A549 (cell line): ENCODE results near the gene SRRT. TPM values are rescaled to one million over a fixed set of nuclear protein-coding genes. Genes with fewer than 3 reads are reported as not detected.

ENCODE experiments used
- ATAC-seq, 2 experiments: fragments of 200-7000 bp in 1 of 2; fragments of >200 bp in 1 of 2; cut with Nextera tagmentation in 1 of 2; cut with Tn5 transposase in 1 of 2; 3 replicates each; pipeline versions ENCODE4 v1.8.0 to v1.9.1; 2018 to 2020; ENCODE audit warnings: mild to moderate bottlenecking in 1 of 2, moderate library complexity in 1 of 2
- CTCF ChIA-PET: fragments of 300-600 bp; sonication (Branson Sonifier 250); formaldehyde crosslinking; extraction: SDS; loops from one replicate; lab custom pipeline; 2021; ENCODE audit warnings: antibody characterized with exemption, inconsistent platforms; lab: Yijun Ruan, JAX
- POLR2A ChIA-PET: fragments of 350-600 bp; formaldehyde crosslinking; extraction: SDS; loops from one replicate; lab custom pipeline; 2021; ENCODE audit warnings: antibody characterized with exemption, inconsistent platforms; lab: Yijun Ruan, JAX
- DNase-seq, 2 experiments: peaks; one replicate each; pipeline versions ENCODE4 v3.0.0 to v3.0.0-alpha.2; 2011 to 2016; ENCODE audit warnings: low read depth in 1 of 2, low spot score in 1 of 2
- FAIRE-seq: peaks from 2 replicates; lab custom pipeline; 2011; peaks lifted over from hg19 to GRCh38; lab: Jason Lieb, UNC
- H3K27ac ChIP-seq, 2 experiments: fragments of >200 bp; sonication (Bioruptor Twin); formaldehyde crosslinking; 3 replicates each; pipeline ENCODE4 v1.5.1; 2016 to 2017
- H3K4me1 ChIP-seq: fragments of >200 bp; sonication (Bioruptor Twin); formaldehyde crosslinking; 3 replicates; pipeline ENCODE4 v1.6.1; 2016
- H3K4me2 ChIP-seq: fragments of >200 bp; sonication (Bioruptor Twin); formaldehyde crosslinking; 3 replicates; pipeline ENCODE4 v1.6.1; 2016
- H3K4me3 ChIP-seq: fragments of >200 bp; sonication (Bioruptor Twin); formaldehyde crosslinking; 3 replicates; pipeline ENCODE4 v1.5.1; 2016
- H3K9me3 ChIP-seq: fragments of >200 bp; sonication (Bioruptor Twin); formaldehyde crosslinking; 3 replicates; pipeline ENCODE4 v1.6.1; 2016
- BHLHE40 ChIP-seq: IDR thresholded peaks from 2 replicates; pipeline ENCODE4 v1.6.1; 2012; ENCODE audit warnings: low read depth, low read length, inconsistent platforms
- CHD4 ChIP-seq: fragments of 200-600 bp; sonication (generic); IDR thresholded peaks from 2 replicates; pipeline ENCODE4 v1.6.1; 2016; ENCODE audit warnings: antibody characterized with exemption, mild to moderate bottlenecking, borderline replicate concordance
- EHF ChIP-seq: fragments of 250-450 bp; sonication (Bioruptor Pico); IDR thresholded peaks from 2 replicates; pipeline ENCODE4 v1.5.0; 2020; ENCODE audit warnings: mild to moderate bottlenecking
- EHMT2 ChIP-seq: fragments of 200-600 bp; sonication (generic); IDR thresholded peaks from 2 replicates; pipeline ENCODE4 v1.6.1; 2016; ENCODE audit warnings: antibody characterized with exemption, low read depth, mild to moderate bottlenecking, moderate library complexity
- EP300 ChIP-seq, 2 experiments: fragments of >200 bp; sonication (Bioruptor Twin); formaldehyde crosslinking; IDR thresholded peaks; 2 replicates in 1 of 2; 3 replicates in 1 of 2; pipeline ENCODE4 v1.6.1; 2016 to 2017
- ESRRA ChIP-seq: fragments of 150-350 bp; IDR thresholded peaks from 2 replicates; pipeline ENCODE4 v1.6.1; 2014; ENCODE audit warnings: mild to moderate bottlenecking, low read length, borderline replicate concordance
- FOSB ChIP-seq: fragments of 250-450 bp; sonication (Bioruptor Pico); IDR thresholded peaks from 2 replicates; pipeline ENCODE4 v1.5.0; 2020; ENCODE audit warnings: mild to moderate bottlenecking, moderate library complexity
- GATA3 ChIP-seq: IDR thresholded peaks from 2 replicates; pipeline ENCODE4 v1.6.1; 2012; ENCODE audit warnings: borderline replicate concordance
- HEYL ChIP-seq: fragments of 250-450 bp; sonication (Bioruptor Pico); IDR thresholded peaks from 2 replicates; pipeline ENCODE4 v1.8.0; 2021; ENCODE audit warnings: mild to moderate bottlenecking, moderate library complexity
- HOXB13 ChIP-seq: fragments of 250-450 bp; sonication (Bioruptor Pico); IDR thresholded peaks from 2 replicates; pipeline ENCODE4 v1.5.0; 2020; ENCODE audit warnings: low read depth, mild to moderate bottlenecking, moderate library complexity
- HOXB5 ChIP-seq: fragments of 250-450 bp; sonication (Bioruptor Pico); IDR thresholded peaks from 2 replicates; pipeline ENCODE4 v1.5.0; 2020; ENCODE audit warnings: mild to moderate bottlenecking, moderate library complexity
- JUN ChIP-seq, 2 experiments: fragments of >200 bp; sonication (Bioruptor Twin); formaldehyde crosslinking; IDR thresholded peaks; 2 replicates in 1 of 2; 3 replicates in 1 of 2; pipeline ENCODE4 v1.6.1; 2016 to 2017
- KDM5A ChIP-seq: fragments of 200-600 bp; sonication (generic); IDR thresholded peaks from 2 replicates; pipeline ENCODE4 v1.6.1; 2016; ENCODE audit warnings: antibody characterized with exemption, mild to moderate bottlenecking
- MAFK ChIP-seq: fragments of 450-650 bp; IDR thresholded peaks from 2 replicates; pipeline ENCODE4 v1.6.1; 2014; ENCODE audit not compliant: partially characterized antibody
- NR3C1 ChIP-seq: fragments of >200 bp; sonication (Bioruptor Twin); formaldehyde crosslinking; IDR thresholded peaks from 3 replicates; pipeline ENCODE4 v1.6.1; 2017
- PHF8 ChIP-seq: fragments of 200-600 bp; sonication (generic); IDR thresholded peaks from 2 replicates; pipeline ENCODE4 v1.6.1; 2016; ENCODE audit warnings: low read depth, mild to moderate bottlenecking, antibody characterized with exemption, moderate library complexity, borderline replicate concordance
- POLR2A ChIP-seq: IDR thresholded peaks from 2 replicates; pipeline ENCODE4 v1.6.1; 2012; ENCODE audit warnings: mild to moderate bottlenecking, low read length
- RAD21 ChIP-seq, 2 experiments: fragments of >200 bp in 1 of 2; sonication (Bioruptor Twin) in 1 of 2; formaldehyde crosslinking in 1 of 2; IDR thresholded peaks in 1 of 2; conservative IDR thresholded peaks in 1 of 2; 2 replicates in 1 of 2; 3 replicates in 1 of 2; pipeline ENCODE4 v1.6.1; 2012 to 2018; ENCODE audit warnings: inconsistent platforms in 1 of 2
- RARB ChIP-seq: fragments of 250-450 bp; sonication (Bioruptor Pico); IDR thresholded peaks from 2 replicates; pipeline ENCODE4 v1.8.0; 2021; ENCODE audit warnings: mild to moderate bottlenecking, moderate library complexity
- SMC3 ChIP-seq: fragments of >200 bp; sonication (Bioruptor Twin); formaldehyde crosslinking; IDR thresholded peaks from 3 replicates; pipeline ENCODE4 v1.6.1; 2018; ENCODE audit warnings: inconsistent platforms
- SREBF2 ChIP-seq: fragments of 450-650 bp; IDR thresholded peaks from 2 replicates; pipeline ENCODE4 v1.6.1; 2014; ENCODE audit warnings: mild to moderate bottlenecking, moderate library complexity
- TFCP2L1 ChIP-seq: fragments of 250-450 bp; sonication (Bioruptor Pico); IDR thresholded peaks from 2 replicates; pipeline ENCODE4 v1.5.0; 2021; ENCODE audit warnings: mild to moderate bottlenecking
- ZNF302 ChIP-seq: fragments of 250-450 bp; sonication (Bioruptor Pico); IDR thresholded peaks from 2 replicates; pipeline ENCODE4 v1.9.0; 2021; ENCODE audit warnings: inconsistent platforms, mild to moderate bottlenecking, moderate library complexity
- ZSCAN20 ChIP-seq: fragments of 250-450 bp; sonication (Bioruptor Pico); IDR thresholded peaks from 2 replicates; pipeline ENCODE4 v1.8.0; 2022; ENCODE audit warnings: mild to moderate bottlenecking, moderate library complexity
- WGBS: methylation state at CpG from one replicate; pipeline ENCODE4 v1.1.6; 2017; ENCODE audit errors: missing lambda C conversion rate; 5-methylcytosine and 5-hydroxymethylcytosine counted together
- polyA plus RNA-seq, 4 experiments: library from polyadenylated mRNA; depleted of rRNA in 3 of 4; stranded (reverse); fragments of >200 nt; fragmentation: RNase III in 1 of 4; extraction: RNeasy Plus Mini Kit Qiagen cat#74134 plus additional on column Dnase treatment in 1 of 4; gene quantifications; 2 replicates in 3 of 4; 3 replicates in 1 of 4; pipeline ENCODE4 v1.2.3, GENCODE V29; 2011 to 2017
- TF ChIP-seq, protein P1 (sequence below): fragments of >200 bp; sonication (Bioruptor Twin); formaldehyde crosslinking; IDR thresholded peaks from 3 replicates; pipeline ENCODE4 v1.5.1; 2016
- TF ChIP-seq, protein P2 (sequence below): IDR thresholded peaks from 2 replicates; pipeline ENCODE4 v1.6.1; 2012
- TF ChIP-seq, protein P3 (sequence below): IDR thresholded peaks from 2 replicates; pipeline ENCODE4 v1.6.1; 2012
- TF ChIP-seq, protein P4 (sequence below): fragments of >200 bp; sonication (Bioruptor Twin); formaldehyde crosslinking; IDR thresholded peaks from 3 replicates; pipeline ENCODE4 v1.6.1; 2016
- TF ChIP-seq, protein P5 (sequence below): IDR thresholded peaks from 2 replicates; pipeline ENCODE4 v1.6.1; 2012; ENCODE audit warnings: low read depth, borderline replicate concordance

Gene SRRT
- polyA plus RNA-seq, 2 of the 4 experiments (the other 2 are of a cell fraction): 49.9 to 194 TPM

DNA sequence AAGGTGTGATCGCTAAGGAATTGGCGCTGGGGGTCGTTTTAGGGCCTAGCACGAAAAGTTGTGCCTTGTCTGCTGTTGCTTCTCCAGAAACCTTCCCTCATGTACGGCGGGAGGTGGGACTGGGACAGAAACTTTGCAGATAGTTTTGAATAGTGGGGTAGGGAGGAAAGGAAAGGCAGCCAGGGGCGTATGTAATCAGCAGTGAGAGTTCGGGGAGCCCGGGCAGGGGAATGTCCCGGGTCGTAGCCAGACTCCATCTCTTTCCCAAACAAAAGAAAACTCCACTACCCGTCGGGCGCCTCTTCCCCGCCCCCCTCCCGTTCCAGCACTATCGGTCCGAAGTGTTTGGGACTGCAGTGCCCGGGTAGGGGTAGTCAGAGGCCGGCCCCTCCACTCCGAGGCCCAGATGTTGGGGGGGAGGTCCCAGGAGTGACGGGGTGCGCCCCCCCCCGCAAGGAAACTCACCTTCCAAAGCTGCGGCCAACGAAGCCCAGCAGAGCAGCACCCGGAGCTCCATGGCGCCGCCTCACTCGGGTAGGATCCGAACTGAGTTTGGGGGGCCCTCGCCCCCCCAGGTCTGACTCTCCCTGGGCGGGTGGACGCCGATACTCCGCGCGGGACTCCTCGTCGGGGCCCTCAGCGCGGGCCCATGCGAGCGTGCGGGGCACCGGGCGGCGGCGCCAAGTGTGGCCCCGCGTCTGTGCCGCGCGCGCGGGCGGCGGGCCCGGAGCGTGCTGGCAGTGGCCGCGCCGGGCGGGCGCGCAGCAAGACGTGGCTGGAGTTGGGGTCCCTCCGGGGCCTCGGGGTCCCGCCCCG lies 48.2 kb upstream of the SRRT start:
- CTCF ChIA-PET: interaction anchor here (0.8 to 18.3 kb wide), 19 partner anchors 9 to 339 kb away, joined by 3 to 317 read pairs (median 6); partner anchors contain the start of genes EPO, POP7, SLC12A9 and VGF
- Histone ChIP-seq H3K27ac (peak overlapping the region; percentile 99), H3K9me3 (no peaks in the 10 kb centered on the region), H3K4me2 (peak overlapping the region; percentile 98), H3K4me3 (peak overlapping the region; percentile 100), H3K4me1 (peaks cover 25% of the 10 kb centered on the region; the same call in 2 of the 3 replicates)
- FAIRE-seq (no peak), ATAC-seq (peak; percentile 16 to 63), DNase-seq (no peak)
- WGBS: 5% methylated on average over 11 of the region's 71 CpGs
- TF ChIP-seq SMC3 (0 out of 3 replicates have a peak, but pooled peaks have one; percentile 12), ZNF302 (CRISPR knock-in tag) (no peak)
- POLR2A ChIA-PET: interaction anchor here (0.6 to 2.2 kb wide), 12 partner anchors 9 to 121 kb away, joined by 3 to 26 read pairs (median 6); partner anchors contain the start of genes POP7, SLC12A9, SRRT and UFSP1

DNA sequence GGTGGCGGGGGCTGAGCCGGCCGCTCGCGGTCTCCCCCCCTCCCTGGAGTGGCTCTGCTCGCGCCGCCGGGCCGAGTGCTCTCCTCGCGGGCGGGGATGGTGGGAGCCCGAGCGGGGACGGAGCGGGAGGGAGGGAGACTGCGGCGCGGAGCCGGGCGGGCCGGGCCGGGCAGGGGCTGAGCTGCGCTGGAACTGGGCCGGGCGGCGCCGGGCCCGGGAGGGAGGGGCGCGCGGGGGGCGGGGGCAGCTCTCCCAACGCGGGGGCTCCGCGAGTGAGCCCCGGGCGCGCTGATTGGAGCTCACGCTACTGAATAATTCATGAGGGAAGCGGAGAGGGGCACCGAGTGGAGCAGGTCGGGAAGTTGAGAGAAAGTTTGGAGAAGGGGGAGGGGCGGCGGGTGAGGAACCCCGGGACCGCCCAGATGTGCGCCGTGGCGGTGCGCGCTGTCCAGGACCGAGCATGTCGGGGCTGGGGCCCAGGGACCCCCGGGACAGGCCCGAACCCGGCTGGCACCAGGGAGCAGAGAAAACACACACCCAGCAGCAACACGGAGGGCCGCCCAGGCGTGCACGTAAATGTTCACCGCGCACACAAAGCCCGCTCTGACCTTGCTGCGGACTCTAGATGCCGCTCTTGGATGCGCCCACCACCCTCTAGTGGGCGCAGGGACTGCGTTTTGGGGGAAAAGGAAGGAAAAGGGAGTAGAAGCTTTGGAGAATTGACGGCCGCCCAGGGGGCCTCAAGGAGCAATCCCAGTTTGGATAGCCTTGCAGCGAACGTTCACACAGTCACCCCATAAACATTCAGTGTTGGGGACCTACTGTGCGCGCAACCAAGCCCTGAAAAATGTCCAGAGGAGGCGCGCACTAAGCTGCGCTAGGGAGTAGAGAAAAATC lies 47.3 kb upstream of the SRRT start, which contains the start of gene EPHB4:
EPHB4 (minus strand) TSS at position 194 of the 897 bp plus-strand sequence. CDS start 493 bp downstream, outside the sequence.
- H3K4me1 ChIP-seq: peaks cover 30% of the 10 kb centered on the region; the same call in 2 of the 3 replicates
- DNase-seq: peak; percentile 73 to 91
- H3K9me3 ChIP-seq: no peaks in the 10 kb centered on the region
- H3K27ac ChIP-seq: peak within 1 kb of the TSS; percentile 99
- ChIA-PET CTCF (interaction anchor here (0.8 to 18.3 kb wide), 27 partner anchors 8 to 338 kb away, joined by 3 to 317 read pairs (median 4); partner anchors contain the start of genes EPO, POP7, SLC12A9 and VGF), POLR2A (interaction anchor here (0.6 to 2.2 kb wide), 13 partner anchors 8 to 122 kb away, joined by 3 to 26 read pairs (median 6); partner anchors contain the start of genes POP7, SLC12A9, SRRT and UFSP1)
- WGBS: 6% methylated on average over 34 of the region's 80 CpGs
- peak within 1 kb of the TSS; percentile 100 for H3K4me3 ChIP-seq
- H3K4me2 ChIP-seq: peak within 1 kb of the TSS; percentile 98
- peak; percentile 84 to 92 for ATAC-seq
- no peak for FAIRE-seq
- TF ChIP-seq, protein P1, sequence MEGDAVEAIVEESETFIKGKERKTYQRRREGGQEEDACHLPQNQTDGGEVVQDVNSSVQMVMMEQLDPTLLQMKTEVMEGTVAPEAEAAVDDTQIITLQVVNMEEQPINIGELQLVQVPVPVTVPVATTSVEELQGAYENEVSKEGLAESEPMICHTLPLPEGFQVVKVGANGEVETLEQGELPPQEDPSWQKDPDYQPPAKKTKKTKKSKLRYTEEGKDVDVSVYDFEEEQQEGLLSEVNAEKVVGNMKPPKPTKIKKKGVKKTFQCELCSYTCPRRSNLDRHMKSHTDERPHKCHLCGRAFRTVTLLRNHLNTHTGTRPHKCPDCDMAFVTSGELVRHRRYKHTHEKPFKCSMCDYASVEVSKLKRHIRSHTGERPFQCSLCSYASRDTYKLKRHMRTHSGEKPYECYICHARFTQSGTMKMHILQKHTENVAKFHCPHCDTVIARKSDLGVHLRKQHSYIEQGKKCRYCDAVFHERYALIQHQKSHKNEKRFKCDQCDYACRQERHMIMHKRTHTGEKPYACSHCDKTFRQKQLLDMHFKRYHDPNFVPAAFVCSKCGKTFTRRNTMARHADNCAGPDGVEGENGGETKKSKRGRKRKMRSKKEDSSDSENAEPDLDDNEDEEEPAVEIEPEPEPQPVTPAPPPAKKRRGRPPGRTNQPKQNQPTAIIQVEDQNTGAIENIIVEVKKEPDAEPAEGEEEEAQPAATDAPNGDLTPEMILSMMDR: peak; percentile 64
- no peak for TF ChIP-seq EP300 (IDR thresholded peaks at IDR 0.05)
- TF ChIP-seq EHMT2: no peak
- no peak for TF ChIP-seq SREBF2
- TF ChIP-seq BHLHE40: no peak
- no peak for TF ChIP-seq ZSCAN20 (CRISPR knock-in tag)
- 0 out of 2 replicates have a peak, but pooled peaks have one; percentile 26 for TF ChIP-seq FOSB
- TF ChIP-seq RAD21 (conservative IDR thresholded peaks at IDR 0.05 in 1 of 2, IDR thresholded peaks at IDR 0.05 in 1 of 2): peak; percentile 41 to 51
- TF ChIP-seq HOXB13 (CRISPR knock-in tag): no peak
- peak; percentile 25 to 50; a peak in 2 of 5 replicates for TF ChIP-seq JUN (IDR thresholded peaks at IDR 0.05)
- no peak for TF ChIP-seq NR3C1
- no peak for TF ChIP-seq RARB (CRISPR knock-in tag)
- no peak for TF ChIP-seq ESRRA
- TF ChIP-seq, protein P2, sequence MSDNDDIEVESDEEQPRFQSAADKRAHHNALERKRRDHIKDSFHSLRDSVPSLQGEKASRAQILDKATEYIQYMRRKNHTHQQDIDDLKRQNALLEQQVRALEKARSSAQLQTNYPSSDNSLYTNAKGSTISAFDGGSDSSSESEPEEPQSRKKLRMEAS: peak; percentile 67; the same call in 1 of the 2 replicates
- TF ChIP-seq HEYL: no peak
- TF ChIP-seq, protein P3, sequence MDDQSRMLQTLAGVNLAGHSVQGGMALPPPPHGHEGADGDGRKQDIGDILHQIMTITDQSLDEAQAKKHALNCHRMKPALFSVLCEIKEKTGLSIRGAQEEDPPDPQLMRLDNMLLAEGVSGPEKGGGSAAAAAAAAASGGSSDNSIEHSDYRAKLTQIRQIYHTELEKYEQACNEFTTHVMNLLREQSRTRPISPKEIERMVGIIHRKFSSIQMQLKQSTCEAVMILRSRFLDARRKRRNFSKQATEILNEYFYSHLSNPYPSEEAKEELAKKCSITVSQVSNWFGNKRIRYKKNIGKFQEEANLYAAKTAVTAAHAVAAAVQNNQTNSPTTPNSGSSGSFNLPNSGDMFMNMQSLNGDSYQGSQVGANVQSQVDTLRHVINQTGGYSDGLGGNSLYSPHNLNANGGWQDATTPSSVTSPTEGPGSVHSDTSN: no peak
- TF ChIP-seq HOXB5 (CRISPR knock-in tag): no peak
- TF ChIP-seq, protein P4, sequence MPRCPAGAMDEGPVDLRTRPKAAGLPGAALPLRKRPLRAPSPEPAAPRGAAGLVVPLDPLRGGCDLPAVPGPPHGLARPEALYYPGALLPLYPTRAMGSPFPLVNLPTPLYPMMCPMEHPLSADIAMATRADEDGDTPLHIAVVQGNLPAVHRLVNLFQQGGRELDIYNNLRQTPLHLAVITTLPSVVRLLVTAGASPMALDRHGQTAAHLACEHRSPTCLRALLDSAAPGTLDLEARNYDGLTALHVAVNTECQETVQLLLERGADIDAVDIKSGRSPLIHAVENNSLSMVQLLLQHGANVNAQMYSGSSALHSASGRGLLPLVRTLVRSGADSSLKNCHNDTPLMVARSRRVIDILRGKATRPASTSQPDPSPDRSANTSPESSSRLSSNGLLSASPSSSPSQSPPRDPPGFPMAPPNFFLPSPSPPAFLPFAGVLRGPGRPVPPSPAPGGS: peak; percentile 54; the same call in 2 of the 3 replicates
- TF ChIP-seq TFCP2L1 (CRISPR knock-in tag): no peak
- peak; percentile 47; the same call in 1 of the 2 replicates for TF ChIP-seq PHF8
- no peak for TF ChIP-seq EHF (CRISPR knock-in tag)
- TF ChIP-seq SMC3: peak; percentile 44
- TF ChIP-seq POLR2A: peak; percentile 75
- no peak for TF ChIP-seq CHD4
- no peak for TF ChIP-seq KDM5A
- TF ChIP-seq GATA3: no peak
- TF ChIP-seq, protein P5, sequence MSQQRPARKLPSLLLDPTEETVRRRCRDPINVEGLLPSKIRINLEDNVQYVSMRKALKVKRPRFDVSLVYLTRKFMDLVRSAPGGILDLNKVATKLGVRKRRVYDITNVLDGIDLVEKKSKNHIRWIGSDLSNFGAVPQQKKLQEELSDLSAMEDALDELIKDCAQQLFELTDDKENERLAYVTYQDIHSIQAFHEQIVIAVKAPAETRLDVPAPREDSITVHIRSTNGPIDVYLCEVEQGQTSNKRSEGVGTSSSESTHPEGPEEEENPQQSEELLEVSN: peak; percentile 57; the same call in 1 of the 2 replicates
- no peak for TF ChIP-seq MAFK
